Neural cell (in vitro differentiated cells): ENCODE data around the gene KCNK7. TPM values are rescaled to one million over a fixed set of nuclear protein-coding genes. Genes with fewer than 3 reads are reported as not detected.
"Not testable (repeated sequence)": the region's sequence is repeated elsewhere in the genome, so short reads cannot be mapped to it uniquely, and the experiment has no call there.

Experiments
- H2AFZ ChIP-seq: fragments of 200-600, 300-800 bp; sonication (generic), shearing (Covaris generic); 2 replicates; pipeline ENCODE4 v1.6.0; 2014; ENCODE audit warnings: low read depth, mild to moderate bottlenecking, antibody characterized with exemption, low read length, moderate library complexity
- H3F3A ChIP-seq: fragments of 200-600 bp; shearing (Covaris generic); 2 replicates; pipeline ENCODE4 v1.6.1; 2016; ENCODE audit warnings: mild to moderate bottlenecking, moderate library complexity, mixed read lengths, antibody characterized with exemption, low read length; ENCODE audit not compliant: insufficient read depth, poor library complexity, severe bottlenecking
- H3K27ac ChIP-seq: fragments of 200-600, 300-800 bp; sonication (generic), shearing (Covaris generic); 2 replicates; pipeline ENCODE4 v1.5.1; 2014; ENCODE audit warnings: mild to moderate bottlenecking, low read length, moderate library complexity
- H3K27me3 ChIP-seq: fragments of 300-800, 200-600 bp; sonication (generic), shearing (Covaris generic); 2 replicates; pipeline ENCODE4 v1.6.0; 2014; ENCODE audit warnings: mild to moderate bottlenecking, low read depth, low read length, moderate library complexity; ENCODE audit not compliant: insufficient read depth
- H3K36me3 ChIP-seq: fragments of 300-800, 200-600 bp; sonication (generic), shearing (Covaris generic); 2 replicates; pipeline ENCODE4 v1.5.1; 2014; ENCODE audit warnings: mild to moderate bottlenecking, antibody characterized with exemption, low read length, moderate library complexity; ENCODE audit not compliant: insufficient read depth
- H3K4me2 ChIP-seq: fragments of 300-800, 200-600 bp; sonication (generic), shearing (Covaris generic); 2 replicates; pipeline ENCODE4 v1.6.0; 2014; ENCODE audit warnings: mild to moderate bottlenecking, low read length
- H3K4me3 ChIP-seq: fragments of 300-800, 200-600 bp; sonication (generic), shearing (Covaris generic); 2 replicates; pipeline ENCODE4 v1.5.1; 2014; ENCODE audit warnings: mild to moderate bottlenecking, low read length, moderate library complexity
- H3K79me2 ChIP-seq: fragments of 200-600 bp; shearing (Covaris generic); replicated peaks from 2 replicates; pipeline ENCODE4 v1.6.0; 2014; ENCODE audit warnings: mild to moderate bottlenecking, low read length, moderate library complexity; ENCODE audit not compliant: insufficient read depth
- H3K9ac ChIP-seq: fragments of 300-800, 200-600 bp; sonication (generic), shearing (Covaris generic); 2 replicates; pipeline ENCODE4 v1.6.1; 2016; ENCODE audit warnings: mild to moderate bottlenecking, low read length, mixed read lengths
- H3K9me2 ChIP-seq: fragments of 200-600 bp; shearing (Covaris generic); 2 replicates; pipeline ENCODE4 v1.6.1; 2016; ENCODE audit warnings: mild to moderate bottlenecking, low read length, mixed read lengths; ENCODE audit not compliant: insufficient read depth
- H3K9me3 ChIP-seq: fragments of 200-600, 300-800 bp; sonication (generic), shearing (Covaris generic); 2 replicates; pipeline ENCODE4 v1.6.1; 2016; ENCODE audit warnings: mild to moderate bottlenecking, mixed run types, low read length, moderate library complexity, mixed read lengths
- H4K20me1 ChIP-seq: fragments of 200-600 bp; shearing (Covaris generic); 2 replicates; pipeline ENCODE4 v1.6.1; 2016; ENCODE audit warnings: mild to moderate bottlenecking, mixed run types; ENCODE audit not compliant: insufficient read depth
- CTCF ChIP-seq: fragments of 450-650 bp; IDR thresholded peaks from 2 replicates; pipeline ENCODE4 v1.5.1; 2014; ENCODE audit warnings: antibody characterized with exemption, mild to moderate bottlenecking, moderate library complexity; ENCODE audit not compliant: poor library complexity, severe bottlenecking
- EP300 ChIP-seq: fragments of 450-650 bp; conservative IDR thresholded peaks from 2 replicates; pipeline ENCODE4 v1.6.1; 2014; ENCODE audit warnings: antibody characterized with exemption, mild to moderate bottlenecking, moderate library complexity; ENCODE audit not compliant: poor library complexity, severe bottlenecking
- EZH2 ChIP-seq: fragments of 200-600, 300-800 bp; shearing (Covaris generic), sonication (generic); IDR thresholded peaks from 2 replicates; pipeline ENCODE4 v1.6.1; 2014; ENCODE audit warnings: antibody characterized with exemption, low read length, borderline replicate concordance, mild to moderate bottlenecking; ENCODE audit not compliant: insufficient read depth, poor library complexity, severe bottlenecking
- MXI1 ChIP-seq: fragments of 450-650 bp; conservative IDR thresholded peaks from 2 replicates; pipeline ENCODE4 v1.6.1; 2014; ENCODE audit warnings: antibody characterized with exemption, mild to moderate bottlenecking; ENCODE audit not compliant: poor library complexity, severe bottlenecking
- POLR2AphosphoS5 ChIP-seq: IDR thresholded peaks from 2 replicates; pipeline ENCODE4 v1.6.1; 2012
- RAD21 ChIP-seq: fragments of 450-650 bp; conservative IDR thresholded peaks from 2 replicates; pipeline ENCODE4 v1.6.1; 2014; ENCODE audit warnings: antibody characterized with exemption, mild to moderate bottlenecking, moderate library complexity
- REST ChIP-seq: IDR thresholded peaks from 2 replicates; pipeline ENCODE4 v1.6.1; 2012; ENCODE audit warnings: borderline replicate concordance
- SMC3 ChIP-seq: fragments of 450-650 bp; conservative IDR thresholded peaks from 2 replicates; pipeline ENCODE4 v1.6.1; 2014; ENCODE audit warnings: antibody characterized with exemption, mild to moderate bottlenecking, moderate library complexity; ENCODE audit not compliant: poor library complexity
- TAF1 ChIP-seq: IDR thresholded peaks from 2 replicates; pipeline ENCODE4 v1.6.1; 2012; ENCODE audit warnings: low read depth
- polyA plus RNA-seq: library from polyadenylated mRNA; depleted of rRNA; stranded (reverse); fragments of >200 nt; gene quantifications from 2 replicates; pipeline ENCODE4 v1.2.3, GENCODE V29; 2014

Gene KCNK7
- polyA plus RNA-seq, 1 donor from 2014 or later: 1.1 TPM

DNA sequence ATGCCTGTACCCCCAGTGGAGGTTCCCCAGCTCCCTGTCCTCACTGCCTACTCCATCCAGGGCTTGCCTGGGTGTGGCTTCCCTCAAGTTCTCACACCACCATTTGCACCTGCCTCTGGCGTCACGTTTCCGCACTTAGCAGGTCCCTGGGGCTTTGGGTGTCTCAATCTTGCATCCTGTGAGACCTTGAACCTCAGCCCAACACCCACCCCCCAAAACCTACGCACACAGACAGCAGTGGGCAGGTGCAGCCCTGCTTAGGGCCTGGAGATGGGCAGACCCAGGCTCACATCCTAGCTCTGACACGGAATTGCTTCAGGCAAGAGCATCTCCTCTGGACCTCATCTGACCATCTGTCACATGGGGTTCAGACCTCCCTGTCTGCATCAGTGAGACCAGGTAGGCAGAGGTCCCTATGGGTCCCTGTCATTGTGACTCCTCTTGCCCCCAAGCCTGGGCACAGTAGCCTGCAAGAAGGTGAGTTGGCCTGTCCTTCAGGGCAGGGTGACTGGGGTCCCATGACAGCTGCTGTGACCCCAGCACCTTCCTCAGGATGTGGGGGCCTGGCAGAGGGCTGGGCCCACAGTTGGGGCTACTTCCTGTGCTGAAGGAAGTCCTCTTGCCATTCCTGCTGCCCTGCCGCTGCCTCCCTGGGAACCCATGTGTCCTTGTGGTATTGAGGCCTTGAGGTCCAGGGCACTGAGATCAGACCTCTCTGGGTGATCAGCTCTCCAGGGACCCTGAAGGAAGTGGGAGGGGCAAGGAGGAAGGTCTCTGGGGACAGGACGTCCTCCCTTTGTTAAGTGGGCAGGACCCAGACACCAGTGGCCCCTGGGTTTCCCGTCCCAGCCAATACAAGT, 44.3 kb upstream of the KCNK7 start:
- no peak overlapping the region for H3K27ac ChIP-seq
- H3K79me2 ChIP-seq: no peaks in the 10 kb centered on the region
- H3K27me3 ChIP-seq: no peaks in the 10 kb centered on the region
- TF ChIP-seq SMC3 (no peak), RAD21 (no peak), EP300 (no peak), POLR2AphosphoS5 (no peak), REST (no peak), CTCF (no peak), MXI1 (no peak), TAF1 (no peak), EZH2 (no peak)
- H4K20me1 ChIP-seq: no peaks in the 10 kb centered on the region
- no peak overlapping the region for H3K4me3 ChIP-seq
- H2AFZ ChIP-seq: no peak overlapping the region
- no peak overlapping the region for H3K4me2 ChIP-seq
- H3F3A ChIP-seq: no peaks in the 10 kb centered on the region
- no peaks in the 10 kb centered on the region for H3K9me2 ChIP-seq
- H3K36me3 ChIP-seq: peaks cover 4% of the 10 kb centered on the region
- H3K9ac ChIP-seq: no peak overlapping the region
- H3K9me3 ChIP-seq: no peaks in the 10 kb centered on the region

DNA sequence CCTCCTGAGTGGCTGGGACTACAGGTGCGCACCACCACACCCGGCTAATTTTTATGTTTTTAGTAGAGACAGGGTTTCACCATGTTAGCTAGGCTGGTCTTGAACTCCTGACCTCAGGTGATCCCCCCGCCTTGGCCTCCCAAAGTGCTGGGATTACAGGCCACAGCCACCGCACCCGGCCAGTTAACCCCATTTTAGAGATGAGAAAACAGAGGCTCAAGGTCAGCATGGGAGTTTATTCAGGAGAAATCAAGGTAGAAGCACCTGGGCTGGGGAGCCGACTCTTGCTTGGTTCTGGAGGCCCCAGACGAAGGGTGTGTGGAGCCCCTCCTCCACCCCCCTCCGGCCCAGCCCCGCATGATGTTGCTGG, 43.6 kb upstream of the KCNK7 start:
- H3K79me2 ChIP-seq, H3F3A ChIP-seq, H3K4me2 ChIP-seq, H3K27me3 ChIP-seq, H3K4me3 ChIP-seq, H3K36me3 ChIP-seq, H4K20me1 ChIP-seq, H3K9ac ChIP-seq, H3K9me3 ChIP-seq, H3K9me2 ChIP-seq, H3K27ac ChIP-seq, H2AFZ ChIP-seq: not testable (repeated sequence)
